Breast epithelium (tissue), 4 donors: Measurements from ENCODE around the gene TBR1. TPM values are rescaled to one million over a fixed set of nuclear protein-coding genes. Genes with fewer than 3 reads are reported as not detected.

ENCODE experiments used
- DNase-seq, 2 donors: peaks; one replicate each; pipeline ENCODE4 v3.0.0-alpha.2; 2019; ENCODE audit warnings: low spot score in 2 of 2
- H3K27ac ChIP-seq, 2 donors: fragments of 200-600 bp; sonication (generic) in 1 of 2; one replicate each; pipeline ENCODE4 v1.5.1; 2016 to 2019; ENCODE audit warnings: mild to moderate bottlenecking in 1 of 2
- H3K27me3 ChIP-seq, 2 donors: fragments of 200-600 bp; sonication (generic) in 1 of 2; one replicate each; pipeline versions ENCODE4 v1.5.1 to v1.6.0; 2017 to 2019; ENCODE audit warnings: control low read depth in 1 of 2, mild to moderate bottlenecking in 1 of 2
- H3K36me3 ChIP-seq: fragments of 200-600 bp; one replicate; pipeline ENCODE4 v1.5.1; 2019
- H3K4me1 ChIP-seq, 2 donors: fragments of 200-600 bp; sonication (generic); one replicate each; pipeline ENCODE4 v1.5.1; 2016 to 2019; ENCODE audit warnings: control low read depth in 1 of 2
- H3K4me3 ChIP-seq, 3 donors: fragments of 200-600 bp; sonication (generic); 1 replicate in 2 of 3; 2 replicates in 1 of 3; pipeline ENCODE4 v1.5.1; 2016 to 2019; ENCODE audit warnings: mild to moderate bottlenecking in 3 of 3, moderate library complexity in 2 of 3
- H3K9me3 ChIP-seq, 2 donors: fragments of 200-600 bp; sonication (generic) in 1 of 2; one replicate each; pipeline ENCODE4 v1.5.1; 2016 to 2019; ENCODE audit warnings: control low read depth in 1 of 2
- CTCF ChIP-seq, 3 donors: fragments of 450-650 bp; IDR thresholded peaks; one replicate each; pipeline ENCODE4 v1.5.1; 2016 to 2017; ENCODE audit warnings: antibody characterized with exemption in 3 of 3, mild to moderate bottlenecking in 3 of 3, moderate library complexity in 3 of 3
- POLR2A ChIP-seq: fragments of 450-650 bp; IDR thresholded peaks from one replicate; pipeline ENCODE4 v1.6.1; 2016; ENCODE audit warnings: antibody characterized with exemption, mild to moderate bottlenecking, moderate library complexity
- POLR2AphosphoS5 ChIP-seq, 3 donors: sonication (generic); formaldehyde crosslinking; IDR thresholded peaks; one replicate each; pipeline ENCODE4 v1.6.1; 2017; ENCODE audit warnings: antibody characterized with exemption in 3 of 3
- intact Hi-C: fragments of 100-400 bp; cut with DNase I; formaldehyde crosslinking; loops from one replicate; pipeline ENCODE4 v1.15.1; 2023; ENCODE audit warnings: low total_unique reads
- total RNA-seq, 3 donors: library from RNA; depleted of rRNA; stranded (reverse); fragments of >200 nt; gene quantifications; one replicate each; pipeline ENCODE4 v1.1.0, GENCODE V29; 2016

The TBR1 gene
- total RNA-seq, 3 donors from 2014 or later, result 0.33 to 0.64 TPM; not detected in 1

- Histone ChIP-seq H3K4me1 (peaks cover 0 to 2% of the 10 kb centered on the region in 2 donors), H3K9me3 (peaks cover 0 to 6% of the 10 kb centered on the region in 2 donors), H3K4me3 (peak overlapping the region in 2 of 3 donors; percentile 7 to 58), H3K27me3 (peaks cover 9 to 65% of the 10 kb centered on the region in 2 donors), H3K36me3 (no peaks in the 10 kb centered on the region), H3K27ac (no peak overlapping the region)
- DNase-seq, result no peak
- TF ChIP-seq POLR2AphosphoS5 (IDR thresholded peaks at IDR 0.05) (no peak), CTCF (IDR thresholded peaks at IDR 0.05) (no peak), POLR2A (no peak)
- intact Hi-C loops, result no loop called here
These were observed 11.8 kb downstream of the TBR1 start for GRCh38 chr2:161427664-161428587.

GRCh38 chr2:161430386-161430785 is 14.3 kb downstream of the TBR1 start:
- no peaks in the 10 kb centered on the region for H3K36me3 ChIP-seq
- no peak for DNase-seq
- TF ChIP-seq CTCF (IDR thresholded peaks at IDR 0.05) (no peak), POLR2AphosphoS5 (IDR thresholded peaks at IDR 0.05) (no peak), POLR2A (no peak)
- intact Hi-C loops, result no loop called here
- no peak overlapping the region for H3K27ac ChIP-seq
- H3K9me3 ChIP-seq, result no peaks in the 10 kb centered on the region
- H3K4me3 ChIP-seq, result no peak overlapping the region
- H3K4me1 ChIP-seq, result no peaks in the 10 kb centered on the region
- peaks cover 0 to 41% of the 10 kb centered on the region in 2 donors for H3K27me3 ChIP-seq

- Histone ChIP-seq H3K27ac (no peak overlapping the region), H3K9me3 (no peaks in the 10 kb centered on the region), H3K36me3 (no peaks in the 10 kb centered on the region), H3K4me3 (no peak overlapping the region), H3K4me1 (no peaks in the 10 kb centered on the region), H3K27me3 (peaks cover 0 to 23% of the 10 kb centered on the region in 2 donors)
- intact Hi-C loops, result no loop called here
- DNase-seq, result no peak
- TF ChIP-seq CTCF (IDR thresholded peaks at IDR 0.05) (no peak), POLR2A (no peak), POLR2AphosphoS5 (IDR thresholded peaks at IDR 0.05) (no peak)
These were observed 16.0 kb downstream of the TBR1 start for GRCh38 chr2:161432107-161432506.

DNA sequence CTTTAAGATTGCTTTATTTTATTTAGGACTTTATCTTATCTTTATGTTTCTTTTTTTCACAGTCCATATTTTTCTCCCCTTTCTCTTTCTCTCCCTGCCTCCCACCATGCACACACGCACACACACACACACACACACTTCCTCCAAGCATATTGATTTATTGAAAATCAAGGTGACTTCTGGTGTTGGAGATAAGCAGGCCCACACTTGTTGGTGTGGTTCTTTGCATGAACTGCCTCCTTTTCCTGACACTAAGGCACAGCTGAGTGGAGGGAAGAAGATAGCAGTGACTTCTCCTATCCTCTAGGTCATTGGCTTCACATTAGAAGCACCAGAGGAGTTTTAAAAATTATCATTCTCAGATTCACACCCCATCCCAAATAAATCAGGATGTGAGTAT is 18.0 kb downstream of the TBR1 start:
- Histone ChIP-seq H3K27ac (no peak overlapping the region), H3K4me1 (no peaks in the 10 kb centered on the region), H3K9me3 (no peaks in the 10 kb centered on the region), H3K27me3 (peaks cover 0 to 4% of the 10 kb centered on the region in 2 donors), H3K4me3 (no peak overlapping the region), H3K36me3 (no peaks in the 10 kb centered on the region)
- intact Hi-C loops, result no loop called here
- TF ChIP-seq CTCF (IDR thresholded peaks at IDR 0.05) (no peak), POLR2A (no peak), POLR2AphosphoS5 (IDR thresholded peaks at IDR 0.05) (no peak)
- DNase-seq, result no peak

GRCh38 chr2:161436411-161436810 is 20.3 kb downstream of the TBR1 start:
- Histone ChIP-seq H3K4me1 (no peaks in the 10 kb centered on the region), H3K27me3 (no peaks in the 10 kb centered on the region), H3K9me3 (no peaks in the 10 kb centered on the region), H3K4me3 (no peak overlapping the region), H3K27ac (no peak overlapping the region), H3K36me3 (no peaks in the 10 kb centered on the region)
- no peak for DNase-seq
- intact Hi-C loops, result no loop called here
- TF ChIP-seq POLR2AphosphoS5 (IDR thresholded peaks at IDR 0.05), result no peak
- TF ChIP-seq POLR2A, result no peak
- no peak for TF ChIP-seq CTCF (IDR thresholded peaks at IDR 0.05)
